HepG2 (cell line): ENCODE measurements around the gene STIM1. TPM values are rescaled to one million over a fixed set of nuclear protein-coding genes. Genes with fewer than 3 reads are reported as not detected.

ENCODE experiments used
- CBX2 ChIP-seq, 2 experiments: fragments of 200-600 bp in 1 of 2; sonication (generic); formaldehyde crosslinking in 1 of 2; IDR thresholded peaks; 2 replicates each; pipeline versions ENCODE4 v1.7.0 to v1.8.1; 2018 to 2022; ENCODE audit warnings: low read depth in 2 of 2, low read length in 1 of 2, mild to moderate bottlenecking in 1 of 2, missing genetic modification reagents in 1 of 2
- CHD4 ChIP-seq: fragments of 200-600 bp; sonication (generic); IDR thresholded peaks from 2 replicates; pipeline ENCODE4 v1.7.0; 2017; ENCODE audit warnings: mild to moderate bottlenecking, low read length, borderline replicate concordance
- FOXP1 ChIP-seq, 2 experiments: fragments of 450-650 bp in 1 of 2; IDR thresholded peaks; 2 replicates each; pipeline ENCODE4 v1.6.1; 2017 to 2018; ENCODE audit warnings: antibody characterized with exemption in 1 of 2
- GATAD1 ChIP-seq: IDR thresholded peaks from 2 replicates; pipeline ENCODE4 v1.6.1; 2016; ENCODE audit warnings: missing genetic modification reagents, missing compliant biosample characterization
- HNRNPH1 ChIP-seq: fragments of 200-400 bp; formaldehyde crosslinking; optimal IDR thresholded peaks from 2 replicates; pipeline ENCODE3; 2017; ENCODE audit warnings: mild to moderate bottlenecking, low read depth, low read length
- IRF2 ChIP-seq: IDR thresholded peaks from 2 replicates; pipeline ENCODE4 v1.6.1; 2018; ENCODE audit warnings: missing genetic modification reagents, missing compliant biosample characterization
- KAT8 ChIP-seq: IDR thresholded peaks from 2 replicates; pipeline ENCODE4 v1.6.1; 2016; ENCODE audit warnings: missing genetic modification reagents, missing compliant biosample characterization
- KLF16 ChIP-seq, 2 experiments: sonication (generic) in 1 of 2; formaldehyde crosslinking in 1 of 2; IDR thresholded peaks; 2 replicates each; pipeline versions ENCODE4 v1.6.1 to v1.8.0; 2016 to 2023; ENCODE audit warnings: missing genetic modification reagents in 2 of 2, missing compliant biosample characterization in 1 of 2
- MAFF ChIP-seq: IDR thresholded peaks from 2 replicates; pipeline ENCODE4 v1.6.1; 2011; ENCODE audit warnings: low read depth, low read length, improper control_type of control experiment
- NKX3-1 ChIP-seq: sonication (generic); formaldehyde crosslinking; IDR thresholded peaks from 2 replicates; pipeline ENCODE4 v1.5.0; 2020; ENCODE audit warnings: missing genetic modification reagents
- PHF5A ChIP-seq: IDR thresholded peaks from one replicate; pipeline ENCODE4 v1.6.1; 2018; ENCODE audit warnings: low read depth, missing genetic modification reagents; ENCODE audit not compliant: unreplicated experiment
- PITX1 ChIP-seq: sonication (generic); formaldehyde crosslinking; IDR thresholded peaks from 2 replicates; pipeline ENCODE4 v1.5.1; 2020; ENCODE audit warnings: mild to moderate bottlenecking, missing genetic modification reagents
- PLRG1 ChIP-seq: fragments of 450-650 bp; conservative IDR thresholded peaks from 2 replicates; pipeline ENCODE4 v1.6.1; 2016
- RFX5 ChIP-seq: IDR thresholded peaks from 2 replicates; pipeline ENCODE4 v1.6.1; 2011; ENCODE audit warnings: low read depth, low read length, improper control_type of control experiment
- SRF ChIP-seq: IDR thresholded peaks from 2 replicates; pipeline ENCODE4 v1.6.1; 2011; ENCODE audit warnings: mild to moderate bottlenecking, low read depth, low read length, moderate library complexity
- SRSF1 ChIP-seq: fragments of 200-400 bp; formaldehyde crosslinking; optimal IDR thresholded peaks from 2 replicates; pipeline ENCODE3; 2017; ENCODE audit warnings: mild to moderate bottlenecking, low read depth, low read length, moderate library complexity
- ZNF160 ChIP-seq: sonication (generic); formaldehyde crosslinking; IDR thresholded peaks from 2 replicates; pipeline ENCODE4 v1.8.0; 2022; ENCODE audit warnings: mild to moderate bottlenecking, inconsistent platforms, missing genetic modification reagents
- ZNF550 ChIP-seq: sonication (generic); formaldehyde crosslinking; IDR thresholded peaks from 2 replicates; pipeline ENCODE4 v1.4.0; 2020; ENCODE audit warnings: mild to moderate bottlenecking, missing genetic modification reagents, borderline replicate concordance
- ZNF616 ChIP-seq: sonication (generic); formaldehyde crosslinking; IDR thresholded peaks from 2 replicates; pipeline ENCODE4 v1.5.0; 2020; ENCODE audit warnings: low read depth, mild to moderate bottlenecking, missing genetic modification reagents
- ZNF660 ChIP-seq: sonication (generic); formaldehyde crosslinking; IDR thresholded peaks from 2 replicates; pipeline ENCODE4 v1.5.1; 2020; ENCODE audit warnings: mild to moderate bottlenecking, low read depth, missing genetic modification reagents, borderline replicate concordance
- ZNF737 ChIP-seq: sonication (generic); formaldehyde crosslinking; IDR thresholded peaks from 2 replicates; pipeline ENCODE4 v1.5.0; 2020; ENCODE audit warnings: missing genetic modification reagents, mild to moderate bottlenecking, borderline replicate concordance
- ZNF790 ChIP-seq: sonication (generic); formaldehyde crosslinking; IDR thresholded peaks from 2 replicates; pipeline ENCODE4 v1.8.0; 2022; ENCODE audit warnings: missing genetic modification reagents, mild to moderate bottlenecking, borderline replicate concordance
- polyA plus RNA-seq, 8 experiments: library from polyadenylated mRNA; depleted of rRNA in 3 of 8; stranded (reverse) in 7 of 8; unstranded in 1 of 8; fragments of >200 nt; fragmentation: Illumina TruSeq in 4 of 8; extraction: Trizol in 4 of 8; gene quantifications; 2 replicates each; pipeline versions ENCODE4 v1.2.1 to v1.2.3, GENCODE V29; 2011 to 2016; ENCODE audit warnings: low read depth in 4 of 8, missing spikeins in 1 of 8, mixed read lengths in 1 of 8; ENCODE audit not compliant: insufficient read depth in 1 of 8
- total RNA-seq, 5 experiments: library from RNA; depleted of rRNA; stranded (reverse); fragments of >200 nt; fragmentation: Illumina TruSeq; extraction: Trizol; gene quantifications; 2 replicates each; pipeline ENCODE4 v1.2.3, GENCODE V29; 2016; ENCODE audit warnings: low read depth in 1 of 5
- TF ChIP-seq, protein P1 (sequence below): sonication (generic); formaldehyde crosslinking; IDR thresholded peaks from 2 replicates; pipeline ENCODE4 v1.4.0; 2020; ENCODE audit warnings: missing genetic modification reagents, borderline replicate concordance
- TF ChIP-seq, protein P2 (sequence below): IDR thresholded peaks from 2 replicates; pipeline ENCODE4 v1.6.1; 2016
- TF ChIP-seq, protein P3 (sequence below): sonication (generic); formaldehyde crosslinking; IDR thresholded peaks from 2 replicates; pipeline ENCODE4 v1.8.0; 2022; ENCODE audit warnings: mild to moderate bottlenecking, missing genetic modification reagents
- TF ChIP-seq, protein P4 (sequence below): sonication (generic); formaldehyde crosslinking; IDR thresholded peaks from 2 replicates; pipeline ENCODE4 v1.4.0; 2020; ENCODE audit warnings: missing genetic modification reagents

The STIM1 gene
- total and polyA plus RNA-seq, 2 of the 13 experiments (the other 11 are each of a cell fraction or from before 2014, with no cell fraction given): 19.2 to 28.5 TPM

DNA sequence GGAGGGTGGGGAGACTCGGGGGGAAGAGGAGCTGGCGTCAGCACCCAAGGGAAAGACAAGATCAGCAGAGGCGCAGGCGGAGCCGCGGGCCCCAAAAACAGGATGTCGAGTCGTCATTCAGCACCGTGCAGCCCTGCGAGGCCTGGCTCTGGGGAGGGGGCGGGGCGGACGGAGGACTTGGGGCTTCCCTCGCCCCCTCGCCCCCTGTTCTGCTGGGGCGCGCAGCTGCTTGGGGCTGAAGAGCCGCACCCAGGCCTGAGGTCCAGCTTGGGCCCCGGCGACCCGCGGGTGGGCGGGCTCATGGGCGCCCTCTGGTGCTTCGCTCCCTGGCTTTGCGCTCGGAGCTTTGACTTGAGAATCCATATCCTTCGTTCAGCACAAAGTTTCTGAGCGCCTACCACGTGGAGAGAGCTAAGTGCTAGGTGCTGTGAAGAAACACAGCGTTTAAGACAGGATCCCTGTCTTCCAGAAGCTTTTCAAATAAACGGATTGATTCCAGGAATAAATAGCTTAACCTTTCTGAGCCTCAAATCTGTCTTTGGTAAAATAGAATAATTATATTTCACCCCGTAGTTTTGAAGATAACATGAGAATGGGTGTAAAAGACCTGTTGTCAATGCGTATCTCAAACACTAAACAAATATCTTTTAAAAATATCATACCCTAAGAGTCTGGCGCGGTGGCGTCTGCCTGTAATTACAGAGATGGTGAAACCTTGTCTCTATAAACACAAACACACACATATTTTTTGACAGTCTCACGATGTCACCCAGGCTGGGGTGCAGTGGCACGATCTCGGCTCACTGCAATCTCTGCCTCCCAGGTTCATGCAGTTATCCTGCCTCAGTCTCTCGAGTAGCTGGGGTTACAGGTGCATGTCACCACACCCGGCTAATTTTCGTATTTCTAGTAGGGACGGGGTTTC is 13.8 kb upstream of the STIM1 start (continued):
- TF ChIP-seq RFX5 (no peak), ZNF550 (CRISPR knock-in tag) (no peak), ZNF790 (CRISPR knock-in tag) (no peak), SRF (no peak), PLRG1 (no peak), HNRNPH1 (no peak), NKX3-1 (peak; percentile 87), CBX2 (IDR thresholded peaks at IDR 0.05; ENCODE audit: low read depth, low read length) (no peak), CBX2 (CRISPR knock-in tag; IDR thresholded peaks at IDR 0.05; ENCODE audit: low read depth) (no peak), PHF5A (peak; percentile 24), IRF2 (CRISPR knock-in tag) (peak; percentile 65), PITX1 (CRISPR knock-in tag) (no peak), SRSF1 (peak; percentile 86), ZNF737 (CRISPR knock-in tag) (no peak), GATAD1 (CRISPR knock-in tag) (peak; percentile 46), CHD4 (no peak), ZNF660 (CRISPR knock-in tag) (no peak), KLF16 (CRISPR knock-in tag; IDR thresholded peaks at IDR 0.05) (peak in 1 of 2 experiments; percentile 39; a peak in 1 of 4 replicates), ZNF160 (CRISPR knock-in tag) (0 out of 2 replicates have a peak, but pooled peaks have one; percentile 57), ZNF616 (peak; percentile 44; the same call in 1 of the 2 replicates), MAFF (no peak), FOXP1 (IDR thresholded peaks at IDR 0.05) (no peak), FOXP1 (CRISPR knock-in tag; IDR thresholded peaks at IDR 0.05) (no peak), KAT8 (CRISPR knock-in tag) (no peak)
- TF ChIP-seq, protein P1, sequence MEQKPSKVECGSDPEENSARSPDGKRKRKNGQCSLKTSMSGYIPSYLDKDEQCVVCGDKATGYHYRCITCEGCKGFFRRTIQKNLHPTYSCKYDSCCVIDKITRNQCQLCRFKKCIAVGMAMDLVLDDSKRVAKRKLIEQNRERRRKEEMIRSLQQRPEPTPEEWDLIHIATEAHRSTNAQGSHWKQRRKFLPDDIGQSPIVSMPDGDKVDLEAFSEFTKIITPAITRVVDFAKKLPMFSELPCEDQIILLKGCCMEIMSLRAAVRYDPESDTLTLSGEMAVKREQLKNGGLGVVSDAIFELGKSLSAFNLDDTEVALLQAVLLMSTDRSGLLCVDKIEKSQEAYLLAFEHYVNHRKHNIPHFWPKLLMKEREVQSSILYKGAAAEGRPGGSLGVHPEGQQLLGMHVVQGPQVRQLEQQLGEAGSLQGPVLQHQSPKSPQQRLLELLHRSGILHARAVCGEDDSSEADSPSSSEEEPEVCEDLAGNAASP (CRISPR knock-in tag): no peak
- TF ChIP-seq, protein P2, sequence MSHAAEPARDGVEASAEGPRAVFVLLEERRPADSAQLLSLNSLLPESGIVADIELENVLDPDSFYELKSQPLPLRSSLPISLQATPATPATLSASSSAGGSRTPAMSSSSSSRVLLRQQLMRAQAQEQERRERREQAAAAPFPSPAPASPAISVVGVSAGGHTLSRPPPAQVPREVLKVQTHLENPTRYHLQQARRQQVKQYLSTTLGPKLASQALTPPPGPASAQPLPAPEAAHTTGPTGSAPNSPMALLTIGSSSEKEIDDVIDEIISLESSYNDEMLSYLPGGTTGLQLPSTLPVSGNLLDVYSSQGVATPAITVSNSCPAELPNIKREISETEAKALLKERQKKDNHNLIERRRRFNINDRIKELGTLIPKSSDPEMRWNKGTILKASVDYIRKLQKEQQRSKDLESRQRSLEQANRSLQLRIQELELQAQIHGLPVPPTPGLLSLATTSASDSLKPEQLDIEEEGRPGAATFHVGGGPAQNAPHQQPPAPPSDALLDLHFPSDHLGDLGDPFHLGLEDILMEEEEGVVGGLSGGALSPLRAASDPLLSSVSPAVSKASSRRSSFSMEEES (CRISPR knock-in tag): peak; percentile 67
- TF ChIP-seq, protein P3, sequence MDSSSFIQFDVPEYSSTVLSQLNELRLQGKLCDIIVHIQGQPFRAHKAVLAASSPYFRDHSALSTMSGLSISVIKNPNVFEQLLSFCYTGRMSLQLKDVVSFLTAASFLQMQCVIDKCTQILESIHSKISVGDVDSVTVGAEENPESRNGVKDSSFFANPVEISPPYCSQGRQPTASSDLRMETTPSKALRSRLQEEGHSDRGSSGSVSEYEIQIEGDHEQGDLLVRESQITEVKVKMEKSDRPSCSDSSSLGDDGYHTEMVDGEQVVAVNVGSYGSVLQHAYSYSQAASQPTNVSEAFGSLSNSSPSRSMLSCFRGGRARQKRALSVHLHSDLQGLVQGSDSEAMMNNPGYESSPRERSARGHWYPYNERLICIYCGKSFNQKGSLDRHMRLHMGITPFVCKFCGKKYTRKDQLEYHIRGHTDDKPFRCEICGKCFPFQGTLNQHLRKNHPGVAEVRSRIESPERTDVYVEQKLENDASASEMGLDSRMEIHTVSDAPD: no peak
- TF ChIP-seq, protein P4, sequence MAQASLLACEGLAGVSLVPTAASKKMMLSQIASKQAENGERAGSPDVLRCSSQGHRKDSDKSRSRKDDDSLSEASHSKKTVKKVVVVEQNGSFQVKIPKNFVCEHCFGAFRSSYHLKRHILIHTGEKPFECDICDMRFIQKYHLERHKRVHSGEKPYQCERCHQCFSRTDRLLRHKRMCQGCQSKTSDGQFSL: peak; percentile 67; the same call in 1 of the 2 replicates
